GM18951 (cell line): ENCODE results near the gene MAU2.

Experiments
- POLR2A ChIP-seq: IDR thresholded peaks from 4 replicates; pipeline ENCODE4 v1.6.1; 2011; ENCODE audit warnings: mild to moderate bottlenecking; ENCODE audit not compliant: insufficient read length, insufficient read depth; ENCODE audit errors: extremely low read depth
- in situ Hi-C: fragments of 300-500 bp; cut with MboI; formaldehyde crosslinking; loops from one replicate; pipeline ENCODE4 v1.12.0; 2022; ENCODE audit warnings: low sequenced_read_pairs, mixed read lengths, inconsistent platforms; ENCODE audit not compliant: unreplicated experiment

Gene MAU2

GRCh38 chr19:19296953-19297689 is 23.5 kb upstream of the MAU2 start:
- no peak for TF ChIP-seq POLR2A
- in situ Hi-C loops, result no loop called here

DNA sequence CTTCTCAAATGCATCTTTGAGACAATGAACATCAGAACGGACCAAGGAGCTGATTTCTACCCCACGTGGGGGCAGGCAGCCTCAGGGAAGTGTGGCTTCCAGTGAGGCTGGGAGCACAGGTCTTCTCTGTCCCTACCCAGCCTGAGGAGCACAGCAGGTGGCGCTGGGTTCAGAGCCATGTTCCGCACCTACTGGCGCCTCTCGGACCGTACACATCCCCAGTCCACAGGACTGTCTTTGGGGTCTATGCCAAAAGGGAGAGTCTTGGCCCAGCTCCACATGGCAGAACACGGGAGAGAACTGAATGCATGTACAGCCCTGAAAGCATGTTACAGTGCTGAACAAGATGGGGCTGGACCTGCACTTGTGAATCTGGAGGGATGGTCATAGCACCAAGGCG is 22.9 kb upstream of the MAU2 start:
- in situ Hi-C loops, result no loop called here
- no peak for TF ChIP-seq POLR2A

DNA sequence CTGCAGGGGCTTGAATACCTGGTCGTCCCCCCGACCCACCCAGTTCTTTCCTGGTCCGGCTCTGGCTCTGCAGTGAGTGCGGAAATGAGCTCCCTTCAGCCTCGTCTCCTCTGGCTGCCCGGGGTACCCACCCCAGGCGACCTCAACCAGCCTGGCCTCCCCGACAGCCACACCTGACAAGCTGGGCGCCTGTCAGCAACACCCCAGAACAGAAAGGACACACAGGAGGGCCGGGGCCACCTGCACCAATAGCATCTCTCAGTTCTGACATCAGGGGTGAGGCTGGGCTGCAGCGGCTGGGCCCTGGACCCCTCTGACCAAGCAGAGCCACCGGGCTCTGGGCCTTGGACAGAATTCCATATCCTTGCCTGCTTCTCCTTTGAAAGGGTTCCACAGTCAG is 20.0 kb upstream of the MAU2 start:
- TF ChIP-seq POLR2A, result no peak
- in situ Hi-C loops, result no loop called here

DNA sequence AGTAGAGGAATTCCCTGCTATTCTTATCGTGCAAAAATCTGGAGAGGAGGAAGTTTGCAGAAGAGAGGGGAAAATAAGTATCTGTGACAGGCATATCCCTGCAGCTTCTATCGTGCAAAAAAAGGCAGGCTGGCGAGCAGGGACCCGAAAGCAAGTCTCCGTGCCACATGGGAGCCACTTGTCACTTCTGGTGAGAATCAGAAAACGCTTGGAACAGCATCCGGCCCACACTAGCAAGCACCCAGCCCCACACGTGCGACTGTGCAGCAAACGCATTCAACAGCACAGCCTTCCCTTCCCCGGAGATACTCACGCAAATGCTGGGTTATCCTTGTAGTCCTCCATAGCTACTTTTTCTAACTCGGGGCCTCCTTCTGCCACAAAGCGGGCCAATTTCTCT is 17.2 kb upstream of the MAU2 start:
- in situ Hi-C loops, result no loop called here
- TF ChIP-seq POLR2A, result no peak

DNA sequence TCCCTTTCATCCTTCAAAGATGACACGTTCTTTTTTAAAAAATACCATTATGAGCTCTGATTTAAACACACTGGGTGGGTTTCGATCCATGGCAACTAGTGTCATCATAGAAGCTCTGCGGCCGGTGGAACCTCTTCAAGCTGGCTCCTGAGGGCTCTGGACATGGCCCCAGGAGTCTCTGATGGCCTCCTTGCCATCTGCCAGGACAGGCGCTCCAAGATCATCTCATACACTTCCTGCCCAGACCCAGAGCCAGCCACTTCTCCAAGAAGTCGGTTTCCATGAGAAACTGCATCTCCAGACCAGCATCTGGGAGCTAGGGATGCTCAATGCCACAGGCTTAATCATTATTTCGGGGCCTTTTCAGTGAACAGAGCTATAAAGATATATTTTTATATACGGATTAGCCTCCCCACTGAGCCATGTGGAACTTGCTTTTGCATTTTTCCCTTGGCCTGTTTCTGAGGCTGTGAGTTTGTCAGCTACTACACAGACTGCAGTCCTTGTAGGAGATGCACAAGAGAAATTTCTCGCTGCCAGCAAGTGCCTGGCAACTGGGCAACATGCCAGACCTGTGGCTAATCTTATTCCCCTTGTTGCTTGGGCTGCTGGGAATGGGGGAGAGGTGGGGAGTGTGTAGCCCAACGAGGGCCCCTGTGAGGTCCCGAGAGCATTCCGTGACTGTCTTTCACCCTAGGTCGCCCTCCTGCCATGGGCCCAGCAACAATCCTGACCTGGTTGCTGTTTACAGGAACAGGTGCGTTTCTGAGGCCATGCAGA is 16.3 kb upstream of the MAU2 start:
- TF ChIP-seq POLR2A, result no peak
- in situ Hi-C loops, result no loop called here

- in situ Hi-C loops, result no loop called here
- TF ChIP-seq POLR2A, result no peak
These were observed 15.6 kb upstream of the MAU2 start for GRCh38 chr19:19305066-19305465.

DNA sequence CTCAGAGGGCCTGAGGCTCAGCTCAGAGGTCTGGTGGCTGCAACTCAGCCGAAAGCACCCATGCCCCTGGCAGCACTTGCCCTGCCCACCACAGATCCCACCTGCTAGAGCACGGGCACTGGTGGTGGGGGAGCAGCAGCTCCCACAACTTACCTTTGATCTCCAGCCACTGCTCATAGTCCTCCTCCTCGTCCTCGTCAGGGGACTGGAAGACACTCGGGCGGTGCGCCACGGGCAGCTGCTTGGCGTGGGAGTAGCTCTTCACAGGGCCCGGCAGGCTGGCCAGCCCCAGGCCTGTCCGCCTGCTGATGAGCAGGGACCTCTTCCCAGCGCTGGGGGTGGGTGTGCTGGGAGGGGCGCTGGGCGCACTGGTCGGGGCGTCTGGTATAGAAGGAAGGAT is 14.9 kb upstream of the MAU2 start:
- TF ChIP-seq POLR2A, result no peak

GRCh38 chr19:19306191-19306590 is 14.4 kb upstream of the MAU2 start:
- no peak for TF ChIP-seq POLR2A
- in situ Hi-C loops, result no loop called here

More for the DNA sequence above, 14.9 kb upstream of the MAU2 start:
- in situ Hi-C loops, result no loop called here

GRCh38 chr19:19308373-19308772 is 12.3 kb upstream of the MAU2 start:
- in situ Hi-C loops, result no loop called here
- no peak for TF ChIP-seq POLR2A

GRCh38 chr19:19315444-19315843 is 5.2 kb upstream of the MAU2 start:
- in situ Hi-C loops, result no loop called here
- TF ChIP-seq POLR2A, result no peak

DNA sequence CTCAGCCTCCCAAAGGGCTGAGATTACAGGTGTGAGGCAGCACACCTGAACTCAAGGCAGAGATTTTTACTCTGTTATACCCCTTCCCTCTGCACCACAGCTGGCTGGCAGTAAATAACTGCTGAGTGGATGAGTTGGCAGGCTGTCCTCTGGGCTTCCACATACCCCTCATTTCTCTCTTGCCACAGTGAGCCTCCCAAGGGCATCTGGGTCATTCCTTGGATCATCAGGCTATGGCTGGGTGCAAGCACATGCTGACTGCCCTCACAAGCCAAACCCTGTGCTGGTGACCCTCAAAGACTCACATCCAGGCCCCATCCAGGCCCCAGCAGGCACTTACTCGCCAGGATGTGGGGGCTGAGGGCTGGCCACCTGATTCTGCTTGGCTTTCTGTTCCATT is 4.5 kb upstream of the MAU2 start:
- no peak for TF ChIP-seq POLR2A
- in situ Hi-C loops, result no loop called here

DNA sequence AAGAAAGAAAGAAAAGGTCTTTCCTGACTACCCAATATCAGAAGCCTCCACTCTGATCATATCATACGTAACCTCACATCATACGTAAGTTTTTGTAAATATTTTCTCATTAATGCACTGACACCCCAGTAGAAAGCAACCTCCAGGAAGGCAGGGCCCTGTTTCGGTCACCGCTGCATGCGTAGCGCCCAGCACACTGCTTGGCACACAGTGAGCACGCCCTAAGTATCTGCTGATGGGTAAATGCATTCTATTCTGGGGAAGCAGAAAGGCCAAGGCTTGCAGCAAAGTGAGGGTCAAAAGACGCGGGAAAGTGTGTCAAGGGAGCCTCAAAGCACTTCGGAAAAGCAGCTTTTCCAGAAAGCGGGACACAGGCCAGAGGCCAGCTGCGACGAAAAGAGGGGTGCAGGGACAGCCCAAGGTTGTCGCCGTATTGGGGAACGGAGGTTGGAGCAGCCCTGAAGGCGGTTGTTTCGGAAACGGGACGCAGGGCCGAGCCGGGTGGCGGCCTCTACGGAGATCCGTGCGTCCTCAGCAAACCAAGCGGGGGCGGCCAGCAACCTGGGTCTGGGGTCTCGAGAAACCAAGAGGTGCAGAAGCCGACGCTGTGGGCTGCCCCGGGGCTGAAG is 783 bp upstream of the MAU2 start:
- TF ChIP-seq POLR2A, result no peak
- in situ Hi-C loops, result no loop called here

- no peak for TF ChIP-seq POLR2A
- in situ Hi-C loops, result no loop called here
These were observed 530 bp downstream of the MAU2 start for GRCh38 chr19:19321141-19321577.
